Stimulated activated naive CD8-positive, alpha-beta T cell treated with anti-CD3 and anti-CD28 coated beads, Interleukin-15, amount 100 ng/mL, for 72 hours (primary cell): ENCODE results near the gene BMPR2.
"Not testable (repeated sequence)": the region's sequence is repeated elsewhere in the genome, so short reads cannot be mapped to it uniquely, and the experiment has no call there.

ENCODE experiments used
- ATAC-seq: fragments of 150-1000 bp; cut with Tn5 transposase; 2 replicates; pipeline ENCODE4 v1.10.0; 2021; ENCODE audit warnings: mild to moderate bottlenecking, moderate library complexity
- DNase-seq, 2 donors: peaks; one replicate each; pipeline ENCODE4 v3.0.0; 2021 to 2022
- H3K27ac Mint-ChIP-seq, 2 donors: one replicate each; pipeline ENCODE4 v1.8.0; 2022; ENCODE audit warnings: mild to moderate bottlenecking in 2 of 2, mixed read lengths in 2 of 2, moderate library complexity in 2 of 2
- H3K27me3 Mint-ChIP-seq: one replicate; pipeline ENCODE4 v1.8.0; 2022; ENCODE audit warnings: mixed read lengths
- H3K4me1 Mint-ChIP-seq: one replicate; pipeline ENCODE4 v1.8.0; 2022; ENCODE audit warnings: mild to moderate bottlenecking, mixed read lengths
- H3K4me3 Mint-ChIP-seq, 2 donors: one replicate each; pipeline ENCODE4 v1.8.0; 2022; ENCODE audit warnings: mild to moderate bottlenecking in 2 of 2, mixed read lengths in 2 of 2, moderate library complexity in 1 of 2
- H3K9me3 Mint-ChIP-seq, 2 donors: one replicate each; pipeline ENCODE4 v1.8.0; 2022; ENCODE audit warnings: mixed read lengths in 2 of 2

The BMPR2 gene

DNA sequence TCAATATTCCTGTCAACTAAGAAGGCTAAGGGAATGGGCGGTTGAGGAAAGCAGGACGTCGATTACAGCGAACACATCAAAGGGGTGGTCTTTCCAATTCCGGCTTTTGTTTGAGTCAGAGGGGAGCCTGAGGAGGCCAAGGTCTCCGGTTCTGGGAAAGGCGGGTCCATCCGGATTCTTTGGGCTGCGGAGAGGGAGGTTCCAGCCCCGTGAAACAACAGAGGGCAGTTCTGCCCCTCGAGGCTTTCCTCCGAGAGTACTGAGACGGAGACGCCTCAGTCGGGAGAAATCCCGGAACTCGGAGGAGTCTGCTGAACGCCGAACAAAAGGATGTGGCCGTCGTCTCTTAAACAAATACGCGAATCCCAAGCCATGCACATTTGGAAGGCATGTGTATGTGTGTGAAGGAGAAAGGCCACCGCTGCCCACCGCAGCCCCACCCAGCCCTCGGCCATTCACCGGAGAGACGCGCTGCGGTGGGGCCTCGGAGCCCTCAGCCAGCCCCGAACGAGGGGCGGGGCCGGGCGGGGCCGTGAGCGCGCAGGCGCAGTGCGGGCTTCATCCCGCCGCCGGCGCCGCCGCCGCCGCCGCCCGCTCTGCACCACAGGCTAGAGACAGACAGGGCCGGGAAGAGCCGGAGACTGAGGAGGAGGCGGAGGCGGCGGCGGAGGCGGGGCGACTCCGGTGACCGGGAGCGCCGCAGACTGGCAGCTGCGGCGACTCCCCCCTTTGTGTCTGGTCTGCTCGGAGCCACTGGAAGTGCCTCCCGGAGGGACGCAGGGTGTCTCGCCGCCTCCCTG lies at the start of gene BMPR2:
Gene BMPR2, plus strand, starts transcription at position 719 of the 800 bp plus-strand sequence. CDS start 1,148 bp downstream, outside the sequence.
- no peaks in the 10 kb centered on the region for H3K9me3 Mint-ChIP-seq
- peak within 1 kb of the TSS; percentile 88 to 91 for H3K4me3 Mint-ChIP-seq
- ATAC-seq: peak; percentile 86
- peaks cover 29% of the 10 kb centered on the region for H3K4me1 Mint-ChIP-seq
- peak; percentile 84 to 88 for DNase-seq
- no peaks in the 10 kb centered on the region for H3K27me3 Mint-ChIP-seq
- peak within 1 kb of the TSS; percentile 93 to 94 for H3K27ac Mint-ChIP-seq

DNA sequence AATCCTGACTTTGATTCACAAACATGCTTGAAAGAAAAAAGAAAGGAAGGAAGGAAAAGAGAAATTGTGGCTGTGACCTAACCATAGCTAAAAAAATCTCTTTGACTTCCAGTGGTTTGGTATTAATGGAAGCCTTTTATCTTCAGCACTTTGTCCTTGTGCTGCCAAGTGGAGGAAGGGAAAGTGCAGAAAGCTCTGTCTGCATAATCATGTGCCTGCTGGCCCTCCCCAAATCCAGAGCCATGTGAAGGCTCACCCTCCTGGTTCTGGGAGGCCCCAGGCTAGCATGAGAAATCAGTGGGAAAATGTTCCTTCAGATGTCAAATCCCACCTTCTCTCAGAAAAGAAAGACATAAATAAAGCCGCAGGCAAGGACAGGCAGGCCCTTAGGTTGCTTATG lies 48.3 kb upstream of the BMPR2 start:
- no peak overlapping the region for H3K27ac Mint-ChIP-seq
- H3K4me3 Mint-ChIP-seq: no peak overlapping the region
- H3K27me3 Mint-ChIP-seq: no peaks in the 10 kb centered on the region
- DNase-seq (no peak), ATAC-seq (no peak)
- no peaks in the 10 kb centered on the region for H3K4me1 Mint-ChIP-seq
- no peaks in the 10 kb centered on the region for H3K9me3 Mint-ChIP-seq

GRCh38 chr2:202335791-202336467 lies 40.2 kb upstream of the BMPR2 start:
- Mint-ChIP-seq H3K4me1 (no peaks in the 10 kb centered on the region), H3K27me3 (no peaks in the 10 kb centered on the region), H3K27ac (no peak overlapping the region), H3K9me3 (no peaks in the 10 kb centered on the region), H3K4me3 (no peak overlapping the region)
- DNase-seq (no peak), ATAC-seq (no peak)

- Mint-ChIP-seq H3K27me3 (no peaks in the 10 kb centered on the region), H3K27ac (no peak overlapping the region), H3K4me1 (no peaks in the 10 kb centered on the region), H3K9me3 (no peaks in the 10 kb centered on the region), H3K4me3 (no peak overlapping the region)
- ATAC-seq: no peak
- no peak for DNase-seq
Observed at GRCh38 chr2:202337151-202337550, 39.0 kb upstream of the BMPR2 start.

GRCh38 chr2:202337706-202338346 lies 38.3 kb upstream of the BMPR2 start:
- Mint-ChIP-seq H3K27me3 (no peaks in the 10 kb centered on the region), H3K4me3 (no peak overlapping the region), H3K4me1 (no peaks in the 10 kb centered on the region), H3K9me3 (no peaks in the 10 kb centered on the region), H3K27ac (peak overlapping the region in 1 of 2 donors; percentile 93)
- ATAC-seq (no peak), DNase-seq (no peak)

DNA sequence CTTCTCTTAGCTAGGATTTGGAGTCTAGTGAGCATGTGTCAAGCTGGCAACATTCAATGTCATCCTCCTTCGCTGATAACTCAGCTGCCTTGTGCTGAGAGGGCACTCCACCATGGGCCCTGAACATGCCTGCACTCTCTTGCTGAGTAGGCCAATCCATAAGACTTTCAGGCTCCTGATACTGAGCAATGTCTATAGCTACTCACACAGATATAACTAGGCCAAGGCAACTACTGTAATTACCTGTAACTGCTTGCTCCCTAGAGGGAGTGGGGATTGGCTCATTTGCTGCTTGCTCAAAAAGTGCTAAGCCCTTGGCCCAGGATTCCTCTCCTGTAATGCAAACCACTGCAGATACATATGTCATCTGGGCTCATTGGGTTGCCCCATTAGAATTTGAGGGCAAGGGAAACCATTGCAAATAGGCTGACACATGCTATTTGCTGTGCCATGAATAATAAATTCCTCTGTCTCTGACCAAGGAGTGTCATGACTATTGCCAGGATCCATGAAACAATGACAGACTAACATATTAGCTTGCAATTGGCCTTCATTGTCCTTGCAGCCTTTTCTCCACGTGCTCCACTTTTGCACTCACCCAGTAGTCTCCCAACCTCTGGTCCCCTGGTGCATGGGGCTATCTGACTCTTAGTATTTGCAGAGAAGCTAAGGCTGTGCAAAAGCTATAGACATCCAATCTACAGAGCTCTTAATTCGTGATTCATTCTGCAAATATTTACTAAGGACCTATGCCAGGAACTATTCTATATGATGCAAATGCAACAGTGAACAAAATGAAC lies 36.9 kb upstream of the BMPR2 start:
- no peak for DNase-seq
- Mint-ChIP-seq H3K4me3 (no peak overlapping the region), H3K27me3 (no peaks in the 10 kb centered on the region), H3K27ac (no peak overlapping the region), H3K9me3 (no peaks in the 10 kb centered on the region), H3K4me1 (no peaks in the 10 kb centered on the region)
- no peak for ATAC-seq

- Mint-ChIP-seq H3K27me3 (no peaks in the 10 kb centered on the region), H3K4me1 (no peaks in the 10 kb centered on the region), H3K4me3 (no peak overlapping the region), H3K9me3 (no peaks in the 10 kb centered on the region), H3K27ac (no peak overlapping the region)
- no peak for ATAC-seq
- DNase-seq: no peak
Observed at GRCh38 chr2:202344178-202344577, 31.9 kb upstream of the BMPR2 start.

GRCh38 chr2:202346180-202346579 lies 29.9 kb upstream of the BMPR2 start:
- DNase-seq (no peak), ATAC-seq (no peak)
- H3K9me3 Mint-ChIP-seq: no peaks in the 10 kb centered on the region
- no peaks in the 10 kb centered on the region for H3K4me1 Mint-ChIP-seq
- H3K4me3 Mint-ChIP-seq: no peak overlapping the region
- H3K27ac Mint-ChIP-seq: no peak overlapping the region
- H3K27me3 Mint-ChIP-seq: no peaks in the 10 kb centered on the region

- Mint-ChIP-seq H3K27ac (no peak overlapping the region), H3K9me3 (no peaks in the 10 kb centered on the region), H3K4me1 (no peaks in the 10 kb centered on the region), H3K27me3 (no peaks in the 10 kb centered on the region), H3K4me3 (no peak overlapping the region)
- DNase-seq (no peak), ATAC-seq (no peak)
Observed at GRCh38 chr2:202353430-202353829, 22.7 kb upstream of the BMPR2 start.

- H3K4me1 Mint-ChIP-seq: no peaks in the 10 kb centered on the region
- ATAC-seq: no peak
- H3K27me3 Mint-ChIP-seq: no peaks in the 10 kb centered on the region
- no peaks in the 10 kb centered on the region for H3K9me3 Mint-ChIP-seq
- H3K4me3 Mint-ChIP-seq: no peak overlapping the region
- DNase-seq: no peak
- H3K27ac Mint-ChIP-seq: no peak overlapping the region
Observed at GRCh38 chr2:202355993-202356505, 20.1 kb upstream of the BMPR2 start.

GRCh38 chr2:202358924-202359323 lies 17.2 kb upstream of the BMPR2 start:
- H3K9me3 Mint-ChIP-seq, ATAC-seq, H3K27me3 Mint-ChIP-seq: not testable (repeated sequence)

GRCh38 chr2:202360646-202361045 lies 15.5 kb upstream of the BMPR2 start:
- DNase-seq (no peak), ATAC-seq (no peak)
- H3K4me1 Mint-ChIP-seq: no peaks in the 10 kb centered on the region
- H3K27me3 Mint-ChIP-seq: no peaks in the 10 kb centered on the region
- H3K27ac Mint-ChIP-seq: no peak overlapping the region
- no peaks in the 10 kb centered on the region for H3K9me3 Mint-ChIP-seq
- no peak overlapping the region for H3K4me3 Mint-ChIP-seq

More at GRCh38 chr2:202358924-202359323, 17.2 kb upstream of the BMPR2 start:
- not testable (repeated sequence) for H3K27ac Mint-ChIP-seq, H3K4me1 Mint-ChIP-seq, DNase-seq, H3K4me3 Mint-ChIP-seq

GRCh38 chr2:202361108-202361507 lies 15.0 kb upstream of the BMPR2 start:
- DNase-seq (no peak), ATAC-seq (no peak)
- no peak overlapping the region for H3K27ac Mint-ChIP-seq
- no peaks in the 10 kb centered on the region for H3K27me3 Mint-ChIP-seq
- no peaks in the 10 kb centered on the region for H3K9me3 Mint-ChIP-seq
- no peaks in the 10 kb centered on the region for H3K4me1 Mint-ChIP-seq
- H3K4me3 Mint-ChIP-seq: no peak overlapping the region

GRCh38 chr2:202373490-202373889 lies 2.6 kb upstream of the BMPR2 start:
- DNase-seq (no peak), ATAC-seq (no peak)
- Mint-ChIP-seq H3K4me1 (peaks cover 14% of the 10 kb centered on the region), H3K27me3 (no peaks in the 10 kb centered on the region), H3K27ac (no peak overlapping the region), H3K4me3 (no peak overlapping the region), H3K9me3 (no peaks in the 10 kb centered on the region)

DNA sequence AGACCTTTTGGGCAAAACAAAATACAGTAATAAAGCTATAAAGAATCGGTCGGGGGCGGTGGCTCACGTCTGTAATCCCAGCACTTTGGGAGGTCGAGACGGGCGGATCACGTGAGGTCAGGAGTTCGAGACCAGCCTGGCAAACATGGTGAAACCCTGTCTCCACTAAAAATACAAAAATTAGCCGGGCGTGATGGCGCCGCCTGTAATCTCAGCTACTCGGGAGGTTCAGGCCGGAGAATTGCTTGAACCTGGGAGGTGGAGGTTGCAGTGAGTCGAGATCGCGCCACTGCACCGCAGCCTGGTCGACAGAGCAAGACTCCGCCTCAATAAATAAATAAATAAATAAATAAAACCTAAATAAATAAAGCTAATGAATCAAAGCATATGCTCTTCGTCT lies 1.7 kb upstream of the BMPR2 start:
- not testable (repeated sequence) for ATAC-seq, DNase-seq, H3K9me3 Mint-ChIP-seq, H3K27me3 Mint-ChIP-seq, H3K27ac Mint-ChIP-seq
- Mint-ChIP-seq H3K4me3 (peak overlapping the region; percentile 29 to 42), H3K4me1 (peaks cover 19% of the 10 kb centered on the region)
